ENCODE data around the gene ARHGDIG.

ARHGDIG gene

GRCh38 chr16:245105-245504, 35.3 kb upstream of the ARHGDIG start:
- no peak overlapping the region for H3K4me3 ChIP-seq (ENCODE audit: insufficient read depth, low read length, poor library complexity, severe bottlenecking)
- H3K9me3 ChIP-seq (ENCODE audit: insufficient read depth, low read length) = no peaks in the 10 kb centered on the region
- H3K27ac ChIP-seq (ENCODE audit: low read depth, low read length) = no peak overlapping the region
- no peak overlapping the region for H3K9ac ChIP-seq (ENCODE audit: low read length)
- H3K4me2 ChIP-seq (ENCODE audit: low read depth, low read length, poor library complexity, severe bottlenecking) = no peak overlapping the region
- H3F3A ChIP-seq (ENCODE audit: insufficient read depth) = 0 out of 2 replicates have a peak, but pooled peaks cover 5% of the 10 kb centered on the region
- no peak overlapping the region for H2AFZ ChIP-seq (ENCODE audit: low read depth, low read length, severe bottlenecking)
- no peaks in the 10 kb centered on the region for H4K20me1 ChIP-seq (ENCODE audit: low read depth, low read length)
- H3K9me2 ChIP-seq (replicated peaks; ENCODE audit: insufficient read depth, low read length) = no peaks in the 10 kb centered on the region
- TF ChIP-seq EZH2phosphoT487 (conservative IDR thresholded peaks at IDR 0.05; ENCODE audit: low read length) = no peak
- TF ChIP-seq CTCF (IDR thresholded peaks at IDR 0.05; ENCODE audit: insufficient read depth, low read length, poor library complexity, severe bottlenecking) = no peak
- no peaks in the 10 kb centered on the region for H3K27me3 ChIP-seq (ENCODE audit: low read length)
- H3K36me3 ChIP-seq (ENCODE audit: low read length) = no peaks in the 10 kb centered on the region
- peaks cover 2% of the 10 kb centered on the region; the same call in 1 of the 2 replicates for H3K79me2 ChIP-seq (ENCODE audit: insufficient read depth, low read length)

DNA sequence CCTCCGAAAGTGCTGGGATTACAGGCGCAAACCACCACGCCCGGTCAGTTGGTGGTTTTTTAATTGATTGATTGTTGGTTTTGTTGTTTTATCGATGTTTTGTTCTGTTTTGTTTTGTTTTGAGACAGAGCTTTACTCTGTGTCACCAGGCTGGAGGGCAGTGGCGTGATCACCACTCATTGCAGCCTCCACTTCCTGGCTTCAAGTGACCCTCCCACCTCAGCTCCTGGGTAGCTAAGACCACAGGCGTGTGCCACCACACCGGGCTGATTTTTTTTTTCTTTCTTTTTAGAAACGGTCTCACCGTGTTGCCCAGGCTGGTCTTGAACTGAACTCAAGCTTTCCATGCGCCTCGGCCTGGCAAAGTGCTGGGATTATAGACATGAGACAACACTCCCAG, 33.4 kb upstream of the ARHGDIG start:
- no peaks in the 10 kb centered on the region for H3K27me3 ChIP-seq (ENCODE audit: low read length)
- H3K9ac ChIP-seq (ENCODE audit: low read length) = no peak overlapping the region
- H2AFZ ChIP-seq (ENCODE audit: low read depth, low read length, severe bottlenecking) = no peak overlapping the region
- no peaks in the 10 kb centered on the region for H3K9me3 ChIP-seq (ENCODE audit: insufficient read depth, low read length)
- no peaks in the 10 kb centered on the region for H3K9me2 ChIP-seq (replicated peaks; ENCODE audit: insufficient read depth, low read length)
- H3K4me3 ChIP-seq (ENCODE audit: insufficient read depth, low read length, poor library complexity, severe bottlenecking) = no peak overlapping the region
- H3K4me2 ChIP-seq (ENCODE audit: low read depth, low read length, poor library complexity, severe bottlenecking) = no peak overlapping the region
- H3F3A ChIP-seq (ENCODE audit: insufficient read depth) = 0 out of 2 replicates have a peak, but pooled peaks cover 5% of the 10 kb centered on the region
- H3K36me3 ChIP-seq (ENCODE audit: low read length) = no peaks in the 10 kb centered on the region
- no peaks in the 10 kb centered on the region for H4K20me1 ChIP-seq (ENCODE audit: low read depth, low read length)
- no peaks in the 10 kb centered on the region for H3K79me2 ChIP-seq (ENCODE audit: insufficient read depth, low read length)
- no peak overlapping the region for H3K27ac ChIP-seq (ENCODE audit: low read depth, low read length)
- TF ChIP-seq CTCF (IDR thresholded peaks at IDR 0.05; ENCODE audit: insufficient read depth, low read length, poor library complexity, severe bottlenecking) (no peak), EZH2phosphoT487 (conservative IDR thresholded peaks at IDR 0.05; ENCODE audit: low read length) (no peak)

- TF ChIP-seq EZH2phosphoT487 (conservative IDR thresholded peaks at IDR 0.05; ENCODE audit: low read length) (no peak), CTCF (IDR thresholded peaks at IDR 0.05; ENCODE audit: insufficient read depth, low read length, poor library complexity, severe bottlenecking) (no peak)
- Histone ChIP-seq H3K4me3 (ENCODE audit: insufficient read depth, low read length, poor library complexity, severe bottlenecking) (no peak overlapping the region), H3K27me3 (ENCODE audit: low read length) (no peaks in the 10 kb centered on the region), H3F3A (ENCODE audit: insufficient read depth) (0 out of 2 replicates have a peak, but pooled peaks cover 5% of the 10 kb centered on the region), H3K9me3 (ENCODE audit: insufficient read depth, low read length) (no peaks in the 10 kb centered on the region), H4K20me1 (ENCODE audit: low read depth, low read length) (no peaks in the 10 kb centered on the region), H3K9me2 (replicated peaks; ENCODE audit: insufficient read depth, low read length) (no peaks in the 10 kb centered on the region), H3K9ac (ENCODE audit: low read length) (no peak overlapping the region), H3K4me2 (ENCODE audit: low read depth, low read length, poor library complexity, severe bottlenecking) (no peak overlapping the region), H3K27ac (ENCODE audit: low read depth, low read length) (no peak overlapping the region), H3K79me2 (ENCODE audit: insufficient read depth, low read length) (no peaks in the 10 kb centered on the region), H3K36me3 (ENCODE audit: low read length) (no peaks in the 10 kb centered on the region), H2AFZ (ENCODE audit: low read depth, low read length, severe bottlenecking) (no peak overlapping the region)
These were observed 31.0 kb upstream of the ARHGDIG start for GRCh38 chr16:249431-249830.

Measured in SU-DHL-6 (cell line).